NCI-H2081 treated with DMSO at 0.1 percent for 48 hours (cell line): ENCODE data around the gene KRAS.

Experiments used
- DNase-seq: peaks from one replicate; lab custom pipeline; 2025; lab: John Stamatoyannopoulos, UW

KRAS gene

GRCh38 chr12:25256005-25256404, 5.3 kb upstream of the KRAS start:
- no peak for DNase-seq

DNA sequence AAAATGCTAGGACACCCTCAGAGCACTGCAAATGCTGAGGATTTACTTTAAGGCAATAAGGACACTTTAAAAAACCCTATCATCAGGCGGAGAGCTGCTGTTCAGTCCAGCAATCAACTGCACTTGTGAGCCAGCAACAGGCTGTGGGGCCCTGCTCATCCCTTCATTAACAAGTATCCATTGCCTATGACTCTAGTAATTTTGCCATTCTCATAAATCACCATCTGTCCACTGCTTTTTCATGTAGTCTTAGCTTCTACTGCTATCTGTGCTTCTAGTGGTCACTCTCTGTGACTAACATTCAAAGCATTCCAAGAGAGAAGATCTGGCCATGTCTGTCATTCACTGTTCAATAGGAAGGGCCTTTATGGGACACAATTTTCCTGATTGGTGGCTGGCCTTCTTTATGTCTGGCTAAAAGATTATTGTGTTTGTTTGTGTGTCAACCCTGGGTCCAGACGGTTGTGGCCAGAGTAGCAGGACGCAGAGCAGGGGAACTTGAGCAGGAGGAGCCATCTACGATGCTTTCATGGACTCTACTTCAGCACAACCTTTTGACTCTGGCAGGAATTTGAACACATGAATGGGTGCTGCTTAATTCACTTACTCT, 3.6 kb upstream of the KRAS start:
- DNase-seq: no peak

DNA sequence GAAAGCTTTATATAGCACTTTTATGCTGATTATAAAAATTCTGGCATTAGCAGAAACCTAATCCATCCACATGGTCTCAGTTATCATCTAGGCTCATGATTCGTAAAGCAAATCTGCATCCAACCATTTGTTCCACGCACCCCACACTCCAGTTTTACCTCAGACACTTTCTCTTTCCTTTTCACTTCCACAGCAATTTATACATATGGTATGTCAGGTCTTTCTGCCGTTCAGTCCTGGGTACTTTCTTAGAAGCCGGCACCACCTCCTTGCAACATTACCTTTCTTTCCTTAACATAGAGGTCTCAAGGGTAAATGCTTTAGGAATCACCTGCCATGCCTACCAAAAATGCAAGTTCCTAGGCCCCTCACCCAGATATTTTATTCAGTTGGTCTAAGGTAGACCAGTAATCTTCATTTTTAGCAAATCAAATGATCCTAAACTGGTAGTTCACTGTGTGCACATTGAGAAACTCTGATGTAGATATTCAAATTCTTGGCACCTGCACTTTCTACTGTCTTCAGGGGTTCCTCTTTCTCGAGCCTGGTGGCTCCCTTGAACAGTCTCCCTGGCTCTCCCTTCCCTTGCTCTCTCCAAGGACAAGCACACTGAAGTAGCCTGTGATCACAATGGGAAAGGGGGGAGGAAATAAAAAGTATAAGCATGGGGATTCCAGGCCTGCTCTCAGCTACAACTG, 2.8 kb upstream of the KRAS start:
- no peak for DNase-seq

DNA sequence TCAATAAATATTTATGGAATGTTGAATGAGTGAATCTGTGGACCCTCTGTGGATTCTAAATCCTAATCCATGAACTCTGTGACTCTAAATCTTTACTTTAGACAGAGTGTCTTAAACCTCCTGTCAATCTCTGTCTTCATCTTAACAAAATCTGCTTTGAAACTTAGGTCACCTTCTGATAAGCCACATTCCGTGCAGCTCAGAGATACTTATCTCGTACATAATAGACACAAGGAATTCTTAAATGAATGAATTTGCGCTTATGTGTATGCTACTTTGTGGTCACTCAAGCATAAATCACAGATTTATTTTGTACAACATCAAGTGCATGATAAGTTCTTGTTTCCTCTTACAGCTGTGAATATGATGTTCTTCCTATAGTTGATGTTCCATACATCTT, 2.2 kb upstream of the KRAS start:
- DNase-seq: no peak

GRCh38 chr12:25251769-25252168, 1.0 kb upstream of the KRAS start:
- DNase-seq: no peak

DNA sequence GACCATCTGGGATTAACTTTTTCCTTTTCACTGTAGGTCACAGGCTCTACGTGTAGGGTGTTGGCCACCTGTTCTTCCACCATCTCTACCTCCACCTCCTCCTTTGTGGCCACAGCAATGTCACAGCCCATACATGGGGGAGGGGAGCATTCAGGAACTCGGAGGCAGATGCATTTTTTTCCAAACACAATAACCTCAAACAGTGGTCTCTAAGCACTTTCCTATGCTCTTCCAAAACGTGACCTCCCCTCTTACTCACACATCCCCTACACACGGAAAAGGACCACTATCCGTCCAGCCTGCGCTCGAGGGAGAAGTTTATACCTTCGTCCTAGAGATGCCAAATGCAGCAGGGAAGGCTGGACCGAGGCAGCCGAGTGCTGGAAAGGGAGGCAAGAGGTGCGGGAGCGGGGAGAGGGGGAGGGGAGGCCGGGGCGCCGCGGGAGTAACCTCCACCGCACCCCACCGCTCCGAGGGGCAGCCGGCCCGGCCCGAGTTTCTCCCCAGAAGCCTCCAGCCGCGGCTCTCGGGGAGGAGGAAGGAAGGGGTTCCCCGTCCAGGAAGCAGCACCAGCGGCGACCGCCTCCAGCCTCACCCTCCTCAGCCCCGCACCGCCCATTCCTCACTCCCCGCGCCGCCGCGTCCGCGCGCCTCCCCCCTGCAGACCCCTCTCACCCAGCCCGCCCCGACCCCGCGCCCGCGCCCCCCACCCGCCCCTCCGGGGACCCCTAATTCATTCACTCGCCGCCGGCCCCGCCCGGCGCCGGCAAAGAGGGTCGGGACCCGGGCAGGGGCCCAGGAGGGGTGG, 594 bp downstream of the KRAS start:
- no peak for DNase-seq

- DNase-seq: no peak
Measured at GRCh38 chr12:25248732-25249131, 2.0 kb downstream of the KRAS start.

- DNase-seq: no peak
Measured at GRCh38 chr12:25248137-25248536, 2.6 kb downstream of the KRAS start.

DNA sequence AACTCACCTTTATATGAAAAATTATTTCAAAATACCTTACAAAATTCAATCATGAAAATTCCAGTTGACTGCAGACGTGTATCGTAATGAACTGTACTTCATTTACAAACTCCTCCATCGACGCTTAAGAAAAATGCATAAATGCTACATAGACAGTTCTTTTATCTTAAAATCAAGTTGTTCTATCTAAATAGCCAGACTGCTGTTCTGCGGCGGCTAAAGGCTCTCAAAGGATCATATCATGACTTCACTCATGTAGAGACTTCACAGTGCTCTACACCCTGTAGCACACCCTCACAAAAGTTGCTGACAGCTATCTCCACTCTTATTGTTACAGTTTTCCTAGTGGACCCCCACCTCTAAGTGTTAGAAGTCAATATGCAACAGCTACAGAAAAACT, 5.2 kb downstream of the KRAS start:
- DNase-seq: no peak

DNA sequence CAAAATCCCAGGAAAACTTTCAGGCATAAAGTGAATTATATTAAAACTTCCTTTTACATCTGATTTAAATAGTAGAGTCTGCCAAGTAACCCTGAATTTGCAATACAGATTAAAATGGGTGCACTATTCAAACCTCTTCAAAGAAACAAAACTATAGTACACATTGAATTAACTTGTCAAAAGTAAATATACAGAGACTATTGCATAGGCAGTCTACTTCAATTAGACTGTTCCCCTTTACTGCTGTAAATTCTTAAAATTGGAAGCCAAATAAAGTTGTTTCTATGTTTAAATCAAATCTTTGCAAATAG, 7.1 kb downstream of the KRAS start:
- DNase-seq: no peak

- DNase-seq: no peak
Measured at GRCh38 chr12:25242981-25243679, 7.6 kb downstream of the KRAS start.

GRCh38 chr12:25241167-25242020, 9.3 kb downstream of the KRAS start:
- DNase-seq: no peak

DNA sequence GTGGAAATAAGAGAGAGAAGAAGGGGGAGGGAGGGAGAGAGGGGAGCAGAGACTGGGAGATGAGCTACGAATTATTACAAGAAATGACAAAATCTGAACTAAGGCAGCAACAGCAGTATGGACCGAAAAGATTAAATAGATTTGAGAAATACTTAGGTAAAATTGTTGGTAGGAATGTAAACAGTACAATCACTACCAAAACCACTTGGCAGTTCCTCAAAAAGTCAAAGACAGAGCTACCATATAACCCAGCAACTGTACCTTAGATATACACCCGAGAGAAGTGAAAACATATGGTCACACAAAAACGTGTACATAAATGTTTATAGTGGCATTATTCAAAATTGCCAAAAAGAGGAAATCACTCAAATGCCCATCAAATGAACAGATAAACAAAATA, 14.1 kb downstream of the KRAS start:
- no peak for DNase-seq

- DNase-seq: no peak
Measured at GRCh38 chr12:25236190-25236589, 14.5 kb downstream of the KRAS start.

DNA sequence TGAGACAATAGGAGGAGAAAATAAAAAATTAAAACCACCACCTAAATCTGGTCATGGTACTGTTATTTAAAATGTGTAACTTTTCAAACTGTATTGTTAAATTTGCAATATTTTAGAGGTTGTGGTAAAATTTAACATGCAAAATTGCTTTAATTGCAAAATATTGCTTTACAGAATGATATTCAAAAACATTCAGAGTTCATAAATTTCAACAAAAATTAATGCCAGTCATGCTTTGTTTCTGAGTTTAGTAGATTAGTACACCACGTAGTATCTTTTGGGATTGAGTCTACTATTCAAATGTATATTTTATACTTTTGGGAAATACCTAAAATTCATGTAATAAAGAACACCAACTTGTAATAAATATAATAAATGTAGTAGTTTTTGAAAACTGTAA, 37.4 kb downstream of the KRAS start:
- no peak for DNase-seq

- DNase-seq: no peak
Measured at GRCh38 chr12:25208554-25208953, 42.2 kb downstream of the KRAS start.

DNA sequence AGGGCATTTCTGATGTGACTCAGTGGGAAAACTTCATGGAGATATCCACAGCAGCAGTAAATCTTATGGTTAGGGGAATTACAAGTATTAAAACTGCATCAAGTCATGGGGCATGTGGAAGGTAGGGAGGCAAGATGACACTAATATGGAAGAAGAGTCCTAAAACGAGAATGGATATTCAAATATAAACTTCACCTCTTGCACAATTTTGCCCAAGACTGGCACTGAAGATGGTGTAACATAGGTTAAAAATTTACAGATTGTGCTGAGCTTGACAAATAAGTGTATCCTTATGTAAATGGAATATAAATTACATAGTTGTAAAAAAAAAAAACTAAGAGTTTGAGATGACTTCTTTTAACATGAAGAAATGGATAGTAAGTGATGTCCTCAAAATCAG, 42.9 kb downstream of the KRAS start:
- no peak for DNase-seq

GRCh38 chr12:25207411-25207810, 43.3 kb downstream of the KRAS start:
- no peak for DNase-seq

- no peak for DNase-seq
Measured at GRCh38 chr12:25202137-25202536, 48.6 kb downstream of the KRAS start.

GRCh38 chr12:25200703-25201102, 50.0 kb downstream of the KRAS start:
- no peak for DNase-seq

GRCh38 chr12:25197608-25198007, 53.1 kb downstream of the KRAS start:
- DNase-seq: no peak
